ENCODE measurements around the gene ZNF436. TPM values are rescaled to one million over a fixed set of nuclear protein-coding genes. Genes with fewer than 3 reads are reported as not detected.

The ZNF436 gene
- total RNA-seq, 1 donor from 2014 or later = 5.6 TPM

DNA sequence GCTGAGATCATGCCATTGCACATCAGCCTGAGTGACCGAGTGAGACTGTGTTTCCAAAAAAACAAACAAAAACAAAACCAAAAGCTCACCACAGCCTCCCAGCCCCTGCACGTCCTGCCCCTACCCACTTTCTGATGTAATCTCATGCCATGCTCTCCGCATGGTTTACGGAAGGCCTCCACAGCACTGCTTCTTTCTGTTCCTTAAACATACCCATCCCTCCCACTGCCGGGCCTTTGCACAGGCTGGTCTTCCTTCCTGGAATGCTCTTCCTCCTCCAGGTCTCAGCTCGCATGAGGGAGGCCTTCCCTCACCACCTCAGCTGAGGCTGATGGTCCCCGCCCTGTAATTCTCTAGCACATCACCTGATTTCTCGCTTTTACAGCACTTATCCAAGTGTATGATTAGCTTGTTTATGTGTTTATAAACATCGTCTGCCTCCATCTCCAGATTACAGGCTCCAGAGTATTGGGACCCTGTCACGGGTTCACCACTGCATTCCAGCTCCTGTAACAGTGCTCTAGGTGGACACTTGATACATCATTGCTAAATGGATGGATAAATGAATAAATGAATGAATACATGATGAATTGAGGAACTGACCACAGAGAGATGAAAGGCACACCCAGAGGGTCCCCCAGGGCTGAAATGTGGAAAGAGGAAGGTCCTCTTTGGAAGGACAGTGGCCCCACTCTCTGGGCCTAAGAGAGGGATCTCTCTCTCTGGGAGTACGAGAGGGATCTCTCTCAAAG lies 32.8 kb upstream of the ZNF436 start:
- Mint-ChIP-seq H3K4me1 (no peaks in the 10 kb centered on the region), H3K9me3 (peaks cover 2% of the 10 kb centered on the region), H3K27ac (no peak overlapping the region), H3K4me3 (no peak overlapping the region), H3K27me3 (peaks cover 7% of the 10 kb centered on the region), H3K36me3 (ENCODE audit: low read depth) (no peaks in the 10 kb centered on the region)
- ATAC-seq (ENCODE audit: low read depth) (no peak), DNase-seq (no peak)
- TF ChIP-seq, protein P1, sequence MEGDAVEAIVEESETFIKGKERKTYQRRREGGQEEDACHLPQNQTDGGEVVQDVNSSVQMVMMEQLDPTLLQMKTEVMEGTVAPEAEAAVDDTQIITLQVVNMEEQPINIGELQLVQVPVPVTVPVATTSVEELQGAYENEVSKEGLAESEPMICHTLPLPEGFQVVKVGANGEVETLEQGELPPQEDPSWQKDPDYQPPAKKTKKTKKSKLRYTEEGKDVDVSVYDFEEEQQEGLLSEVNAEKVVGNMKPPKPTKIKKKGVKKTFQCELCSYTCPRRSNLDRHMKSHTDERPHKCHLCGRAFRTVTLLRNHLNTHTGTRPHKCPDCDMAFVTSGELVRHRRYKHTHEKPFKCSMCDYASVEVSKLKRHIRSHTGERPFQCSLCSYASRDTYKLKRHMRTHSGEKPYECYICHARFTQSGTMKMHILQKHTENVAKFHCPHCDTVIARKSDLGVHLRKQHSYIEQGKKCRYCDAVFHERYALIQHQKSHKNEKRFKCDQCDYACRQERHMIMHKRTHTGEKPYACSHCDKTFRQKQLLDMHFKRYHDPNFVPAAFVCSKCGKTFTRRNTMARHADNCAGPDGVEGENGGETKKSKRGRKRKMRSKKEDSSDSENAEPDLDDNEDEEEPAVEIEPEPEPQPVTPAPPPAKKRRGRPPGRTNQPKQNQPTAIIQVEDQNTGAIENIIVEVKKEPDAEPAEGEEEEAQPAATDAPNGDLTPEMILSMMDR (IDR thresholded peaks at IDR 0.05) = no peak
- POLR2A ChIA-PET = interaction anchor here (0.7 kb wide), 1 partner anchor 58 kb away, joined by 3 read pairs; no protein-coding TSS in a partner anchor
- intact Hi-C loops (cut with micrococcal nuclease) = loop anchor here (10.0 kb wide), 1 partner anchor 88 kb away; no protein-coding TSS in a partner anchor
- CTCF ChIA-PET = interaction anchor here (0.5 to 1.5 kb wide), 2 partner anchors 96 to 161 kb away, joined by 3 read pairs; no protein-coding TSS in a partner anchor

DNA sequence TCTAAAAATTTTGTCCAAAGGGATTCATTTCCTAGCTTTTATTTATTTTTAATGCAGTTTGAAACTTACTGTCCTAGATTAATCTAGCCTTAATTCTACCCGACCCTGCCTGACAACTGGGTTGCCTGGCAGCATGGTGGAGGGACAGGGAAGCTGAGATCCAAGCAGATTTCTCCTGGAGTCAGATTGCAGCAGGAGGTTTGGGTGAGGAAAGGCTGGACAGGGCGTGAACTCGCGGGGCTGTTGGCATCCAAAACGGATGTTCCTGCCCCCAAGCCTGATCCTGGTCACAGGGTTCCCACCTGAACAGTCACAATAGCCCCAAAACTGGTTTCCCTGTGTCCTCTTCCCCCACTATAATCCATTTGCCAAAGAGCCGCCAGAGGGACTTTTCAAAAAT lies 31.7 kb upstream of the ZNF436 start:
- H3K27ac Mint-ChIP-seq = no peak overlapping the region
- TF ChIP-seq, protein P1 (IDR thresholded peaks at IDR 0.05) = no peak
- no peaks in the 10 kb centered on the region for H3K4me1 Mint-ChIP-seq
- H3K36me3 Mint-ChIP-seq (ENCODE audit: low read depth) = no peaks in the 10 kb centered on the region
- H3K9me3 Mint-ChIP-seq = peaks cover 2% of the 10 kb centered on the region
- ChIA-PET CTCF (no interaction called here), POLR2A (no interaction called here)
- no peak for DNase-seq
- no peak overlapping the region for H3K4me3 Mint-ChIP-seq
- H3K27me3 Mint-ChIP-seq = peaks cover 12% of the 10 kb centered on the region
- no peak for ATAC-seq (ENCODE audit: low read depth)
- intact Hi-C loops (cut with micrococcal nuclease) = loop anchor here (10.0 kb wide), 1 partner anchor 87 kb away; no protein-coding TSS in a partner anchor

DNA sequence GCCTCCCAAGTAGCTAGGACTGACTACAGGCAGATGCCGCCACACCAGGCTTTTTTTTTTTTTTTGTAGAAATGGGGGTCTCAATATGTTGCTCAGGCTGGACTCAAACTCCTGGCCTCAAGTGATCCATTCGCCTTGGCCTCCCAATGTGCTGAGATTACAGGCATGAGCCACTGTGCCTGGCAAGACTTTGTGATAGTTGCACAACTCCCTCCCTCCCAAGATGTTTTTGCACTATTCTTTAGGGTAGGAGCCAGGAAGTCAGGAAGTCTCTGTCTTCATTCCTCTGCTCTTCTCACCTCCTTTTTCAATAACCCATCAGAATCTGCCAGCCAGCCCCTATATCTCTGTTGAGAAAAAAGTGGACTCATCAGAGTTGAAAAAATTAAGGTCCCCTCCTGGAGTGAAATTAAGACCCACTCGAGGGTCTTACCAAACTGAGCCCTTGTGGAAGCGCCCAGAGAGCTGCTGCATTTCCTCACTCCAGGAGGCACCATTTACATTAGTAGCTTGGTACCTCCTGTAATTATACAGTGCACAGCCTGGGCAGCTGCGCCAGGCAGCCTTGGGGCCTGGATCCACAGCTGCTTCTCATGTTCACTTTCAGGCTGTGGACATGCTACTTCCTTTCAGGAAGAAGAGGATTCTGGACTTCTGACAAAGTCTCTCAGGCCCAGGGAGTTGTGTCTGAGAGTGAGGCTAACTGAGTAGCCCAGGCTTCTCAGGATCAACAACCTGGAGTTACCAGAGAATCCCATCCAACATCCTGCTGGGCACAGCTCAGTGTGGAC lies 30.9 kb upstream of the ZNF436 start:
- Mint-ChIP-seq H3K27ac (no peak overlapping the region), H3K9me3 (peaks cover 2% of the 10 kb centered on the region), H3K4me1 (no peaks in the 10 kb centered on the region), H3K36me3 (ENCODE audit: low read depth) (no peaks in the 10 kb centered on the region), H3K4me3 (no peak overlapping the region), H3K27me3 (peaks cover 15% of the 10 kb centered on the region)
- ATAC-seq (ENCODE audit: low read depth) (no peak), DNase-seq (no peak)
- ChIA-PET CTCF (no interaction called here), POLR2A (no interaction called here)
- intact Hi-C loops (cut with micrococcal nuclease) = loop anchor here (10.0 kb wide), 1 partner anchor 86 kb away; no protein-coding TSS in a partner anchor
- TF ChIP-seq, protein P1 (IDR thresholded peaks at IDR 0.05) = no peak

DNA sequence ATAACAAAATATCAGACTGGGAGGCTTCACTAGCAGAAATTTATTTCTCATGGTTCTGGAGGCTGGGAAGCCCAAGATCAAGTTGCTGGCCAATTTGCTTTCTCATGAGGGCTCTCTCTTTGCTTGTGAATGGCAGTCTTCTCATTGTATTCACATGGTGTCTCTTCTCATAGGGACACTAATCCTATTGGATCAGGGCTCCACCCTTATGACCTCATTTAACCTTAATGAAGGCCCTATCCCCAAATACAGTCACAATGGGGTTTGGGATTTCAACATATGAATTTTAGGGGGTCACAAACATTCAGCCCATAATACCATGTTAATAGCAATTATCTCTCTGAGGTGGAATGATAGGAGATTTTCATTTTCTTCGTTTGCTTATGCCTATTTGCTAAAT lies 29.6 kb upstream of the ZNF436 start:
- intact Hi-C loops (cut with micrococcal nuclease) = no loop called here
- POLR2A ChIA-PET = no interaction called here

More for the DNA sequence above, 29.6 kb upstream of the ZNF436 start:
- no peaks in the 10 kb centered on the region for H3K36me3 Mint-ChIP-seq (ENCODE audit: low read depth)
- TF ChIP-seq, protein P1 (IDR thresholded peaks at IDR 0.05) = no peak
- ATAC-seq (ENCODE audit: low read depth) (no peak), DNase-seq (no peak)
- peaks cover 2% of the 10 kb centered on the region for H3K9me3 Mint-ChIP-seq
- H3K4me1 Mint-ChIP-seq = no peaks in the 10 kb centered on the region
- CTCF ChIA-PET = no interaction called here
- H3K4me3 Mint-ChIP-seq = no peak overlapping the region
- H3K27ac Mint-ChIP-seq = no peak overlapping the region
- peaks cover 18% of the 10 kb centered on the region for H3K27me3 Mint-ChIP-seq
